ENCODE measurements around the gene CHCHD6. TPM values are rescaled to one million over a fixed set of nuclear protein-coding genes. Genes with fewer than 3 reads are reported as not detected.

Gene CHCHD6
- total and polyA plus RNA-seq, 2 of the 4 experiments (the other 2 are of a cell fraction): 18.8 to 28.9 TPM

DNA sequence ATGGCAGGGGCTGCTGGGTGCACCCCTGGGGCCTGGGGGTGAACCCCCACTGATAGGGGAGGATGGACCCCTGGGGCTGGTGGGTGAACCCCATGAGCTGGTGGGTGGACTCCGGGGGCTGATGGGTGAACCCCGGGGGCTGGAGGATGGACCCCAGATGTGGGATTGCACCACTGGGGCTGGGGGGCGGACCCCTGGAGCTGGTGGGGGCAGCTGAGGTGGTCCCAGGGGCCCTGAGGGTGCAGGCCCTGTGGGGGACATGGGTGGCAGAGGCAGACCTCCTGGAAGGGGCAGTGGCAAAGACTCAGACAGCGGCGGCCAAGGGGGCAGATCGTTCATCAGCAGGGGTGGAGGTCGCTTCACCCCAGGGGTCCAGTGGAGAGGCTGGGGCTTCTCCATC, 31.7 kb upstream of the CHCHD6 start:
- no peak overlapping the region for H2AFZ ChIP-seq (replicated peaks; ENCODE audit: low read length, poor library complexity)
- no peak overlapping the region for H2AK9ac ChIP-seq (replicated peaks; ENCODE audit: low read depth, low read length, poor library complexity)
- no peak overlapping the region for H3K27ac ChIP-seq (ENCODE audit: insufficient read depth, low read length)
- peaks cover 7% of the 10 kb centered on the region for H3K9me3 ChIP-seq (ENCODE audit: control insufficient read depth, insufficient read depth, low read length)
- H2AK5ac ChIP-seq (ENCODE audit: low read depth, low read length): no peak overlapping the region
- no peak overlapping the region for H3K9ac ChIP-seq (ENCODE audit: low read depth, low read length)
- no peak for ATAC-seq (ENCODE audit: low read depth)
- no peak overlapping the region for H4K5ac ChIP-seq (ENCODE audit: low read depth, low read length)
- H4K8ac ChIP-seq (ENCODE audit: low read depth in 2 of 2, low read length in 2 of 2): no peak overlapping the region
- H3K4me1 ChIP-seq (ENCODE audit: control insufficient read depth, insufficient read depth, low read length): no peaks in the 10 kb centered on the region
- peaks cover 21% of the 10 kb centered on the region for H3K27me3 ChIP-seq (ENCODE audit: control insufficient read depth, insufficient read depth, low read length)
- TF ChIP-seq POLR2A (IDR thresholded peaks at IDR 0.05; ENCODE audit: low read depth, low read length) (no peak), CEBPB (IDR thresholded peaks at IDR 0.05; ENCODE audit: low read depth, low read length) (no peak), MAZ (IDR thresholded peaks at IDR 0.05; ENCODE audit: borderline replicate concordance, low read depth, low read length) (no peak), NFE2L2 (IDR thresholded peaks at IDR 0.05; ENCODE audit: low read depth, low read length) (no peak), RCOR1 (IDR thresholded peaks at IDR 0.05; ENCODE audit: insufficient replicate concordance, low read length) (no peak), RAD21 (IDR thresholded peaks at IDR 0.05; ENCODE audit: low read length) (no peak), BHLHE40 (IDR thresholded peaks at IDR 0.05; ENCODE audit: low read depth, low read length) (no peak), CTCF (conservative IDR thresholded peaks at IDR 0.05; ENCODE audit: low read depth, low read length) (no peak), USF2 (IDR thresholded peaks at IDR 0.05; ENCODE audit: low read depth, low read length) (no peak), CHD1 (IDR thresholded peaks at IDR 0.05; ENCODE audit: low read depth, low read length) (no peak), MXI1 (IDR thresholded peaks at IDR 0.05; ENCODE audit: borderline replicate concordance, low read depth, low read length) (no peak)
- H3K23ac ChIP-seq (ENCODE audit: low read depth, low read length): no peak overlapping the region
- ChIA-PET CTCF (no interaction called here), POLR2A (ENCODE audit: unreplicated experiment) (no interaction called here)
- WGBS, 2 experiments (ENCODE audit: extremely low coverage in 2 of 2, insufficient read length in 1 of 2): 81% methylated on average over 4 of the region's 7 CpGs; no CpG with 5 or more reads in 1 of the 2 experiments
- no peak overlapping the region for H2BK15ac ChIP-seq (ENCODE audit: low read depth, low read length)
- H4K91ac ChIP-seq (ENCODE audit: insufficient read depth, low read depth, low read length): no peak overlapping the region
- no peak overlapping the region for H3K4me3 ChIP-seq (ENCODE audit: insufficient read depth, low read depth, low read length)
- no peak overlapping the region for H2BK5ac ChIP-seq (ENCODE audit: low read depth, low read length, poor library complexity, severe bottlenecking)
- H2BK120ac ChIP-seq (ENCODE audit: low read depth, low read length): no peak overlapping the region
- in situ Hi-C loops (cut with MboI; ENCODE audit: low sequenced_read_pairs) (loop anchor here (10.0 kb wide), 1 partner anchor 872 kb away; no protein-coding TSS in a partner anchor), intact Hi-C loops (cut with micrococcal nuclease) (no loop called here), dilution Hi-C loops (cut with HindIII; ENCODE audit: low sequenced_read_pairs, unreplicated experiment) (no loop called here)
- no peak for DNase-seq
- no peak overlapping the region for H3K4me2 ChIP-seq (ENCODE audit: low read depth, low read length)
- H3K79me1 ChIP-seq (ENCODE audit: low read depth in 1 of 2, low read length in 2 of 2): no peaks in the 10 kb centered on the region
- H3K4ac ChIP-seq (ENCODE audit: low read depth, low read length): no peak overlapping the region
- H3K14ac ChIP-seq (replicated peaks; ENCODE audit: low read depth, low read length): no peak overlapping the region
- H3K56ac ChIP-seq (ENCODE audit: extremely low read depth, insufficient read depth, low read length): no peak overlapping the region
- no peaks in the 10 kb centered on the region for H3K36me3 ChIP-seq (ENCODE audit: control insufficient read depth, insufficient read depth, low read length)
- BruUV-seq (replicated peaks): no TSS peak
- no peaks in the 10 kb centered on the region for H3K9me1 ChIP-seq (ENCODE audit: insufficient read depth, low read length)
- H2BK20ac ChIP-seq (ENCODE audit: low read depth, low read length): no peak overlapping the region
- H3K18ac ChIP-seq (ENCODE audit: low read depth, low read length): no peak overlapping the region
- no peaks in the 10 kb centered on the region for H4K20me1 ChIP-seq (ENCODE audit: insufficient read depth, low read length)

Measured in IMR-90 (cell line).